Heart left ventricle (tissue), 13 donors: ENCODE data around the gene NVL.
"Not testable (repeated sequence)": the region's sequence is repeated elsewhere in the genome, so short reads cannot be mapped to it uniquely, and the experiment has no call there.

ENCODE experiments used
- POLR2A ChIP-seq, 2 donors: fragments of 450-650 bp; IDR thresholded peaks; one replicate each; pipeline ENCODE4 v1.6.1; 2017; ENCODE audit warnings: antibody characterized with exemption in 2 of 2, mild to moderate bottlenecking in 2 of 2, moderate library complexity in 2 of 2
- TF ChIP-seq, protein P1 (sequence below), 12 donors: fragments of 200-600 bp; sonication (generic) in 4 of 12; IDR thresholded peaks; one replicate each; pipeline versions ENCODE4 v1.5.0 to v1.8.0; 2018 to 2022; ENCODE audit warnings: antibody characterized with exemption in 12 of 12, mild to moderate bottlenecking in 5 of 12
- donor health status: ischemic (EF 13 %, LVEDD 7.1; RV severe dilation, severe dysfunction).
- donor health status: DM: no; HTN: yes; CAD: no.
- donor health status: DM: no; HTN: no; CAD: no.
- donor health status: ischemic (EF 25% LVEDD 6.9; RV normal size, moderate dysfunction).
- donor health status: ischemic (EF 25% LVEDD 5.7; RV mildly dilated, moderate dysfunction).
- donor health status: ischemic (EF 35%, LVEDD 5.7; RV mildly dilated, moderate dysfunction).
- donor health status: nonischemic (EF 11% LVEDD 7.7; RV severe dilation, severe dysfunction).
- donor health status: DM: yes; HTN: yes; CAD: no.
- donor health status: PGD.
- donor health status: ischemic (EF 29% LVEDD 5.4; RV normal size, mild dysfunction).
- donor health status: nonischemic (EF 23%, LVEDD 6.1; RV moderate dilation, normal function).

DNA sequence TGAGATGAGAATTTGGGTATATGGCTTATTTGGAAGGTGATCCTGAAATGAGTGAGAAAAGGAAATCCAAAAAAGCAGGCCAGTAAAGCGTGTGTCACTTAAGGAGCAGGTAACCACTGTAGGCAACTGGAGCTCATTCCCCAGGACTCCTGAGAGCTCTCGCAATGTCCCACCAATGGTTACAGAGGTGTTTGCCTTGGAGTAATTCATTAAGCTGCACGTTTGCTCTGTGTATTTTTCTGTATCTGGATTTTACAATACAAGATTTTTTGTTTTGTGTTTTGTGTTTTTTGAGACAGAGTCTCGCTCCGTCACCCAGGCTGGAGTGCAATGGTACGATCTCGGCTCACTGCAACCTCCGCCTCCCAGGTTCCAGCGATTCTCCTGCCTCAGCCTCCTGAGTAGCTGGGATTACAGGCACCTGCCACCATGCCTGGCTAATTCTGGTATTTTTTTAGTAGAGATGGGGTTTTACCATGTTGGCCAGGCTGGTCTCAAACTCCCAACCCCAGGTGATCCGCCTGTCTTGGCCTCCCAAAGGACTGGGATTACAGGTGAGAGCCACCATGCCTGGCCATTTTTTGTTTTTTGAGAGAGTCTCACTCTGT, 123.9 kb downstream of the NVL start:
- TF ChIP-seq, protein P1, sequence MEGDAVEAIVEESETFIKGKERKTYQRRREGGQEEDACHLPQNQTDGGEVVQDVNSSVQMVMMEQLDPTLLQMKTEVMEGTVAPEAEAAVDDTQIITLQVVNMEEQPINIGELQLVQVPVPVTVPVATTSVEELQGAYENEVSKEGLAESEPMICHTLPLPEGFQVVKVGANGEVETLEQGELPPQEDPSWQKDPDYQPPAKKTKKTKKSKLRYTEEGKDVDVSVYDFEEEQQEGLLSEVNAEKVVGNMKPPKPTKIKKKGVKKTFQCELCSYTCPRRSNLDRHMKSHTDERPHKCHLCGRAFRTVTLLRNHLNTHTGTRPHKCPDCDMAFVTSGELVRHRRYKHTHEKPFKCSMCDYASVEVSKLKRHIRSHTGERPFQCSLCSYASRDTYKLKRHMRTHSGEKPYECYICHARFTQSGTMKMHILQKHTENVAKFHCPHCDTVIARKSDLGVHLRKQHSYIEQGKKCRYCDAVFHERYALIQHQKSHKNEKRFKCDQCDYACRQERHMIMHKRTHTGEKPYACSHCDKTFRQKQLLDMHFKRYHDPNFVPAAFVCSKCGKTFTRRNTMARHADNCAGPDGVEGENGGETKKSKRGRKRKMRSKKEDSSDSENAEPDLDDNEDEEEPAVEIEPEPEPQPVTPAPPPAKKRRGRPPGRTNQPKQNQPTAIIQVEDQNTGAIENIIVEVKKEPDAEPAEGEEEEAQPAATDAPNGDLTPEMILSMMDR (IDR thresholded peaks at IDR 0.05), result not testable (repeated sequence)
- not testable (repeated sequence) for TF ChIP-seq POLR2A (IDR thresholded peaks at IDR 0.05)
